Measurements from ENCODE around the gene MFRP.
A peak's percentile ranks its signal among the peaks of the same experiment; 100 is the strongest.

The MFRP gene

GRCh38 chr11:119322921-119323531 is 23.5 kb downstream of the MFRP start:
- H3K9me2 ChIP-seq (replicated peaks; ENCODE audit: low read depth, low read length): no peaks in the 10 kb centered on the region
- no peaks in the 10 kb centered on the region for H3K36me3 ChIP-seq (ENCODE audit: insufficient read depth, low read length)
- H3K27me3 ChIP-seq (ENCODE audit: insufficient read depth, low read length, poor library complexity, severe bottlenecking): no peaks in the 10 kb centered on the region
- H3K4me1 ChIP-seq (ENCODE audit: insufficient read depth, low read length, poor library complexity, severe bottlenecking): peaks cover 15% of the 10 kb centered on the region
- H4K20me1 ChIP-seq (ENCODE audit: insufficient read depth, low read length, poor library complexity, severe bottlenecking): no peaks in the 10 kb centered on the region
- no peak overlapping the region for H2AFZ ChIP-seq (ENCODE audit: low read length)
- no peak overlapping the region for H3K4me2 ChIP-seq (ENCODE audit: low read depth, low read length, poor library complexity, severe bottlenecking)
- no peaks in the 10 kb centered on the region for H3K79me2 ChIP-seq (ENCODE audit: insufficient read depth, low read length)
- H3K9ac ChIP-seq (ENCODE audit: low read depth, low read length, poor library complexity, severe bottlenecking): no peak overlapping the region
- H3K9me3 ChIP-seq (ENCODE audit: insufficient read depth, low read depth, low read length): no peaks in the 10 kb centered on the region
- H3K4me3 ChIP-seq (ENCODE audit: low read length, poor library complexity, severe bottlenecking): no peak overlapping the region
- H3F3A ChIP-seq (ENCODE audit: low read depth): no peaks in the 10 kb centered on the region
- TF ChIP-seq CTCF (conservative IDR thresholded peaks at IDR 0.05; ENCODE audit: low read length): no peak
- no peak for TF ChIP-seq EZH2phosphoT487 (IDR thresholded peaks at IDR 0.05; ENCODE audit: borderline replicate concordance)

- H3K9me3 ChIP-seq (ENCODE audit: insufficient read depth, low read depth, low read length): no peaks in the 10 kb centered on the region
- no peak overlapping the region for H3K9ac ChIP-seq (ENCODE audit: low read depth, low read length, poor library complexity, severe bottlenecking)
- H3K36me3 ChIP-seq (ENCODE audit: insufficient read depth, low read length): no peaks in the 10 kb centered on the region
- no peaks in the 10 kb centered on the region for H3K9me2 ChIP-seq (replicated peaks; ENCODE audit: low read depth, low read length)
- H3K4me2 ChIP-seq (ENCODE audit: low read depth, low read length, poor library complexity, severe bottlenecking): no peak overlapping the region
- no peaks in the 10 kb centered on the region for H3K27me3 ChIP-seq (ENCODE audit: insufficient read depth, low read length, poor library complexity, severe bottlenecking)
- no peaks in the 10 kb centered on the region for H3K79me2 ChIP-seq (ENCODE audit: insufficient read depth, low read length)
- peaks cover 15% of the 10 kb centered on the region for H3K4me1 ChIP-seq (ENCODE audit: insufficient read depth, low read length, poor library complexity, severe bottlenecking)
- H2AFZ ChIP-seq (ENCODE audit: low read length): no peak overlapping the region
- H3F3A ChIP-seq (ENCODE audit: low read depth): no peaks in the 10 kb centered on the region
- TF ChIP-seq EZH2phosphoT487 (IDR thresholded peaks at IDR 0.05; ENCODE audit: borderline replicate concordance): no peak
- no peak for TF ChIP-seq CTCF (conservative IDR thresholded peaks at IDR 0.05; ENCODE audit: low read length)
- H4K20me1 ChIP-seq (ENCODE audit: insufficient read depth, low read length, poor library complexity, severe bottlenecking): no peaks in the 10 kb centered on the region
- no peak overlapping the region for H3K4me3 ChIP-seq (ENCODE audit: low read length, poor library complexity, severe bottlenecking)
These were observed 24.2 kb downstream of the MFRP start for GRCh38 chr11:119322360-119322739.

GRCh38 chr11:119320776-119321524 is 25.6 kb downstream of the MFRP start:
- Histone ChIP-seq H3K9me2 (replicated peaks; ENCODE audit: low read depth, low read length) (no peaks in the 10 kb centered on the region), H3K9ac (ENCODE audit: low read depth, low read length, poor library complexity, severe bottlenecking) (peak overlapping the region; percentile 84)

More at GRCh38 chr11:119320776-119321524, 25.6 kb downstream of the MFRP start:
- H4K20me1 ChIP-seq (ENCODE audit: insufficient read depth, low read length, poor library complexity, severe bottlenecking): no peaks in the 10 kb centered on the region
- peak overlapping the region; percentile 99 for H2AFZ ChIP-seq (ENCODE audit: low read length)
- TF ChIP-seq EZH2phosphoT487 (IDR thresholded peaks at IDR 0.05; ENCODE audit: borderline replicate concordance): no peak
- TF ChIP-seq CTCF (conservative IDR thresholded peaks at IDR 0.05; ENCODE audit: low read length): no peak
- no peaks in the 10 kb centered on the region for H3K79me2 ChIP-seq (ENCODE audit: insufficient read depth, low read length)
- no peaks in the 10 kb centered on the region for H3K9me3 ChIP-seq (ENCODE audit: insufficient read depth, low read depth, low read length)
- no peaks in the 10 kb centered on the region for H3F3A ChIP-seq (ENCODE audit: low read depth)
- H3K4me1 ChIP-seq (ENCODE audit: insufficient read depth, low read length, poor library complexity, severe bottlenecking): peaks cover 15% of the 10 kb centered on the region
- H3K4me3 ChIP-seq (ENCODE audit: low read length, poor library complexity, severe bottlenecking): peak overlapping the region; percentile 85
- H3K27me3 ChIP-seq (ENCODE audit: insufficient read depth, low read length, poor library complexity, severe bottlenecking): peaks cover 6% of the 10 kb centered on the region
- H3K4me2 ChIP-seq (ENCODE audit: low read depth, low read length, poor library complexity, severe bottlenecking): peak overlapping the region; percentile 94
- H3K36me3 ChIP-seq (ENCODE audit: insufficient read depth, low read length): no peaks in the 10 kb centered on the region
